ENCODE measurements around the gene MEX3A.
"Not testable (repeated sequence)": the region's sequence is repeated elsewhere in the genome, so short reads cannot be mapped to it uniquely, and the experiment has no call there.

The MEX3A gene

GRCh38 chr1:156053768-156054499 lies 28.3 kb downstream of the MEX3A start, which contains the start of gene UBQLN4:
TSS of gene UBQLN4 (minus strand) at chr1:156053798. CDS start at chr1:156053701, 97 bp downstream.
- DNase-seq: peak; percentile 86

- DNase-seq: peak; percentile 69
Observed at GRCh38 chr1:156052862-156053767, 29.1 kb downstream of the MEX3A start.

- DNase-seq: no peak
Observed at GRCh38 chr1:156051011-156051725, 31.1 kb downstream of the MEX3A start.

GRCh38 chr1:156050376-156050775 lies 31.9 kb downstream of the MEX3A start:
- DNase-seq: no peak

- DNase-seq: no peak
Observed at GRCh38 chr1:156048663-156049258, 33.5 kb downstream of the MEX3A start.

GRCh38 chr1:156045076-156045475 lies 37.2 kb downstream of the MEX3A start:
- DNase-seq: no peak

GRCh38 chr1:156042828-156043227 lies 39.4 kb downstream of the MEX3A start:
- DNase-seq: no peak

- not testable (repeated sequence) for DNase-seq
Observed at GRCh38 chr1:156034991-156035390, 47.3 kb downstream of the MEX3A start.

- DNase-seq: no peak
Observed at GRCh38 chr1:156033011-156033410, 49.3 kb downstream of the MEX3A start.

GRCh38 chr1:156026588-156026987 lies 55.7 kb downstream of the MEX3A start:
- DNase-seq: no peak

- no peak for DNase-seq
Observed at GRCh38 chr1:156025876-156026275, 56.4 kb downstream of the MEX3A start.

GRCh38 chr1:156024801-156025200 lies 57.5 kb downstream of the MEX3A start:
- DNase-seq: no peak

Data from CD4-positive, alpha-beta T cell treated with Interferon gamma for 1 hour (primary cell).